Measurements from ENCODE around the gene STAC.

STAC gene

GRCh38 chr3:36380221-36381031, at the start of gene STAC:
Gene STAC, plus strand, starts transcription at chr3:36380504. Its CDS starts 140 bp downstream, at chr3:36380644.
- DNase-seq, result no peak

GRCh38 chr3:36332139-36332538, 48.2 kb upstream of the STAC start:
- DNase-seq, result no peak

- DNase-seq, result no peak
Observed at GRCh38 chr3:36362216-36362615, 18.1 kb upstream of the STAC start.

DNA sequence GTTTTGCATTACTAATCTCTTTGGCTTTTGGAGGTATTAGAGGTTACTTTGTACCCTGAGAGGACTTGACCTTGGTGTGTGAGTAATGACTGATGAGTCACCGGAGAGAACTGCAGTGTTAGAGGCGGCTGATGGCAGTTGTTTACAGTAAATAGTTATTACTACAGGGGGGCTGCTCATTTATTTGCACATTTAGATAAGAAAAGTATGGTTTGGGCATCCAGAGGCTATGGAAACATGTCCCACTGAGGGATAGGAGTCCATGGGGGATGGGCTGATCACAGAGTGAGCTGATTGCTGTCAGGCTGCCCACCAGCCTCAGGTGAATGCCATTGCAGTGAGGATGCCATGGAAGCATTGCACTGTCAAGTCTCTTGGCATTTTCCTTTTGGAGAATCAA, 17.3 kb upstream of the STAC start:
- no peak for DNase-seq

DNA sequence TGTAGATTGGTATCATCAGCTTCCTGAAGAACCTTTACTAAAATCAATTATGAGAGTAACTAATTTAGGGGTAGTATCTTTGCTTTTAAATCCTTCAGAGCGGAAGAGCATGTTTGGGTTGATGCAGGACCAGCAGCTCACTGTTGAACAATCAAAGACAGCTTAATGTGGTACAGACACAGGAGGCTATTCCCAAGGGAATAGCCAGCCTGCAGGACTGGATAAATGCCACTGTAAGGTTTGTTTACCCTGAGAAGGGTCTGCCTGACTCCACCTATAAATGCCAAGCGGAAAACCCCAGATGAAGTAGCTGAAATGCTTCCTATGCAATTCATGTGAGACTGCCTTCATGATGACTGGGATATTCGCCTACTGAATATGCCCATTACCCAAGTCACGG, 16.0 kb upstream of the STAC start:
- DNase-seq, result no peak

GRCh38 chr3:36365829-36366228, 14.5 kb upstream of the STAC start:
- no peak for DNase-seq

DNA sequence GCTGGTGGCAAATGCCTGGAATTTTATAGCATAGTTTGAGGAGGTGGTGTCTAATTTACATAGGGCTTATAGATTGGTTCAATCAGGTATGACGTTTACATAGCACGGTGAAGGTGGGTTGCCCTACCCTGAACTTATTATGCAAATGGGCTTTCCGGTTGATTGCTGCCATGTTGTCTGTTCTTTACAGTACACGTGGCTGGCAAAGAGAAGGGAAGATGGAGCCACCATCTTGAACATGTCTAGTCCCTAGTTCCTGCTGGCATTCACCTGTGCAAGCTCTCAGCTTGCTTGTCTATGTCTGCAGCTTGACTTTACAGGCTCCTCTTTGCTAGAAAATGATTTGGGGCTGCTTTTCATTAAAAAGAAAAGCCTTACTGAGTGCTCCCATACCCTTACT, 14.0 kb upstream of the STAC start:
- no peak for DNase-seq

GRCh38 chr3:36367912-36368573, 12.3 kb upstream of the STAC start:
- DNase-seq, result no peak

DNA sequence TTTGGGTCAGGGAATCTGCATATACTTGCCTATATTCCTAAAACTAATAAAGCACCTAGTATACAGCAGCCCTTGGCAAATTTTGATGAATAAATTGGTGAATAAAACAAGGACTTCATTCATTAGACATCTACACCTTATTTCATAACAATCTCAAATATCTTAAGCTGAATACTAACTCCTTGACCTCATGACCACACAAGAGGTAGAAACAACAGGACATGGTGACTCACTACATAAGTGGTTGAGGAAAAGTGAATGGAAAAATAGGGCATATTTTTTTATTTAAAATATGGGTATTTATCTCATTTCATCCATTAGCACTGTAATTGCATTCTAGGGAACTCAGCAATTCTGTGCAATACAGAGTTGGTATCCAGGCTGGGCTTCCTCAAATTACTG, 7.8 kb upstream of the STAC start:
- no peak for DNase-seq

DNA sequence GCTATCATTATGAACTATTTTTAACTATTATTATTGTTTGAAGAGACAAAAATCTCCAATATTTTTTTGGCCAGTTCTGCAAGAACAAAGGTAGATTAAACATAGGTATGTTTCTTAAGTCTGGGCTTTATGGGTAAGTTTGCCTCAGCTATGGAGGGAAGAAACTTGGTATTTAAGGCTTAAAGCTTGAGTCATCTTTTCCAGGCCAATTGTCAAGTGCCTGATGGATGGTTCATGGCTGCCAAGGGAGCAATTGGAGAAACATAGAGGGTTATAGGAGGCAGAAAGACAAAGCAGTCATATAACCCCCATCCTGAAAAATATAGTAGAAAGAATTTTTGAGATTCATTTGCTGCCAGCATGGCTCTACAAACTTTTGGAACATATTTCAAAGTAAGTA, 7.2 kb upstream of the STAC start:
- no peak for DNase-seq

- no peak for DNase-seq
Observed at GRCh38 chr3:36373666-36374065, 6.6 kb upstream of the STAC start.

GRCh38 chr3:36379872-36380220, 458 bp upstream of the STAC start:
- DNase-seq, result peak; percentile 8

GRCh38 chr3:36381311-36381956, 1.1 kb downstream of the STAC start:
- no peak for DNase-seq

GRCh38 chr3:36393563-36393962, 13.3 kb downstream of the STAC start:
- no peak for DNase-seq

GRCh38 chr3:36394176-36394575, 13.9 kb downstream of the STAC start:
- DNase-seq, result no peak

- no peak for DNase-seq
Observed at GRCh38 chr3:36397841-36398240, 17.5 kb downstream of the STAC start.

DNA sequence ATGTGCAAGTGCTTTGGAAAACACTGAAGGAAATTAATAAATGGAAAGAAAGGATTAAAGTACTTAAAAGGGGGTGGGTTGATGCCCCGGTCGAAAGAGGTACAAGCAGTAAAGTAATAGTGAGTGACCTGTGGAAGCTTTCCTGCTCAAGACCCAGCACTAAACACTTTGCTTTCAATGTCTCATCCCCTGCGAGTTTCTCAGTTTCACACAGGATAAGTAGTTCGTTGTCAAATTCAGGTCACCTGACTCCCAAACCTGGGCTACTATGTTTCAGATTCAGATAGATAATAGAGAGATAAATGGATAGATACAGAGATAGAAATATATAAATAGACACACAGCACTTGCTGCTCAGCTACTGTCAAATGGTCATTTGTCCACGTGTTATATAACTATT, 19.6 kb downstream of the STAC start:
- no peak for DNase-seq

DNA sequence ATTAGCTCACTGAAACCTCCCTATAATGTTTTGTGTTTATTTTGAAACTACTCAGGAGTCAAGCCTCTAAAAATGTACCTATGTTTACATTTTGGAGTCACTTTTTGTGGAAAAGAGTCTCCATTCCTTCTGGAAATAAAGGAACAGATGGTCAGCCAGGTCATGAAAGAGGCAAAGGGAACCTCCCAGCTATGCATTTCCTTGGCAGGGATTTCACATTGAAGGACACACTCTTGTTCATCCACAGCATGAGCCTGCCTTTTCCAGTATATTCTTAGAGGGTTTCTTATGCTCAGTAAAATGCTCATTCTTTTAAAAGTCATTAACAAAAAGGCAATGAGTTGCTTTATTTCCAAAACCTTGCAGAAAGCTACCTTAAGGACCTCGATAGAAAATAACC, 20.8 kb downstream of the STAC start:
- no peak for DNase-seq

DNA sequence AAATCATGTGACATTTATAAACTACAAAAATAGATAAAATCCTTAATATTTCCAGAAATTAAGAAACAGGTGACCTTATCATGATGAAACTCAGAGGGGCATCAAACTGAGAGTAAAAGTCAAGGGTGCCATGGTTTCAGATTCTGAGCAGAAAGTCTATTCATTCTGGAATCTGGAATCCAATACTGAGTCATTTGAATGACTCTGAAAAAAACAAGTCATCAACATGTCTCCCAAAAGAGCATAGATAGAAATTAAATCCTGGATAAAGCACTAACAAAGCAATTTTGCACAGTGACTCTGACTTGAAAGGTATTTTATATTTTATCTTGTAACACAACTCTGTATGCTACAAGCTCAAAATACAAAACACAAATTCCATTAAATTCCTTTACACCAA, 23.4 kb downstream of the STAC start:
- no peak for DNase-seq

GRCh38 chr3:36405190-36405589, 24.9 kb downstream of the STAC start:
- no peak for DNase-seq

DNA sequence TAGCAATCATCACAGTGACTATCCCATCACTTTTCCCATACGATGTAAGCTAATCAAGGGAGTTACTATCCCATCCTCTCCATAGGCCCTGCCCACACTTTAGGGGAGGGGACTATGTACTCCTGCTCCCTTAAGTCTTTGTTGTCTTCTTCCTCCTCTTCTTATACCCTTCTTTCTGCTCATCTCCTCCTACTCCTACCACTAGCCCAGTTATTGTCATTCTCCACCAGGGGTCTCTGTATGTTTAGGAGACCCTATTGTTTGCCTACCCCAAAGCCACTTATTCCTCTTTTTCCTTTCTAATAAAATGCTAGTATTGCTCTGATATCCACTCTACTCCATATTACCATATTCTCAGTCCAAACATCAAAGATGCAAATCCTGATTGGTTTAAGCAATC, 27.8 kb downstream of the STAC start:
- no peak for DNase-seq

DNA sequence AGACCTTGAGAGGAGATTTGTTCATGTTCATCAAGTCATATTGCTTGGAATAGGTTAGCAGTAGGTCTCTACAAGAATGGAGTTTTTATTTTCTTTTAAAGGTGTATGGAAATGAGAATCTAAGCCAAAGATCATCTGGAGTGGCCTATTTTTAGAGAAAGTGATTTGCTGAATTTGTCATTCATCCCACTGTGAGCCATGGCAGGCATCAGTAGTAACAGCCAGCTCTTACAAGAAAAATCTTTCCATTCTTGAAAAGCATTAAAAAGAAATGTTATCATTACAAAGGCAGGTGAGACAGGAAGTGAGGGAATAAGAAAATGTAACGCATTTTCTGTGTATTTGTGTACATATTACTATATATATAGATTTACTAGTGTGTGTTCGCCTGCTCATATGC, 29.6 kb downstream of the STAC start:
- no peak for DNase-seq

- no peak for DNase-seq
Observed at GRCh38 chr3:36411587-36411986, 31.3 kb downstream of the STAC start.

DNA sequence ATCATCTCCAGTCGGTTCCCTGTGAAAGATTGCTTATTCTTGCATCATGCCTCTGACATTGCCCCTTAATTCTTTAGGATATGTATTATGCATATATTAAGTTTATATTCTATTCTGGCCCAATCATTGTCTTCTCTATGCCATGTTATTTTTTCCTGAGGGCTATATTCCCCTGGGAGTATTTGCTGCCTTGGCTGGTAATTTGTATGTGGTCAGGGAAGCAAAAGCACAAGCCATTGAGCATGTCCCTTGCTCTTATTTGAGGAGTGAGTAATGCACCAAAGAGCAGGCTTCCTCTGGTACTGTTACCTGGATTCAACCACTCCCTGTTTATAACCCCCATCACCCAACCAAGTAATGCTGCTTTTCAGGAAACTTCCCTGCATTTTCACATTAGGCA, 36.3 kb downstream of the STAC start:
- DNase-seq, result no peak

All from NCI-H2029 treated with DMSO at 0.1 percent for 48 hours (cell line).